HepG2 (cell line): Measurements from ENCODE around the gene CCND1. TPM values are rescaled to one million over a fixed set of nuclear protein-coding genes. Genes with fewer than 3 reads are reported as not detected.
A peak's percentile ranks its signal among the peaks of the same experiment; 100 is the strongest.

Source experiments
- ETV5 ChIP-seq: IDR thresholded peaks from 2 replicates; pipeline ENCODE4 v1.6.1; 2018; ENCODE audit warnings: missing biosample characterization, missing genetic modification reagents, inconsistent platforms, borderline replicate concordance
- GPN1 ChIP-seq: sonication (generic); formaldehyde crosslinking; IDR thresholded peaks from 2 replicates; pipeline ENCODE4 v1.5.1; 2020; ENCODE audit warnings: missing genetic modification reagents, borderline replicate concordance
- GTF2F1 ChIP-seq: fragments of 150-350 bp; IDR thresholded peaks from 2 replicates; pipeline ENCODE4 v1.6.1; 2014; ENCODE audit warnings: low read length
- HOXA9 ChIP-seq: sonication (generic); formaldehyde crosslinking; IDR thresholded peaks from 2 replicates; pipeline ENCODE4 v1.8.1; 2022; ENCODE audit warnings: missing genetic modification reagents, mild to moderate bottlenecking, moderate library complexity, borderline replicate concordance
- MED13 ChIP-seq: sonication (generic); formaldehyde crosslinking; IDR thresholded peaks from 2 replicates; pipeline ENCODE4 v1.5.0; 2020; ENCODE audit warnings: missing genetic modification reagents
- MZF1 ChIP-seq: sonication (generic); formaldehyde crosslinking; IDR thresholded peaks from 2 replicates; pipeline ENCODE4 v1.8.1; 2023; ENCODE audit warnings: mild to moderate bottlenecking, missing genetic modification reagents, borderline replicate concordance
- NBN ChIP-seq: fragments of 450-650 bp; conservative IDR thresholded peaks from 2 replicates; pipeline ENCODE4 v1.6.1; 2017
- PAX8 ChIP-seq: sonication (generic); formaldehyde crosslinking; IDR thresholded peaks from 2 replicates; pipeline ENCODE4 v1.8.0; 2022; ENCODE audit warnings: mild to moderate bottlenecking, missing genetic modification reagents, borderline replicate concordance
- RFXAP ChIP-seq: sonication (generic); formaldehyde crosslinking; IDR thresholded peaks from 2 replicates; pipeline ENCODE4 v1.4.0; 2020; ENCODE audit warnings: missing genetic modification reagents, borderline replicate concordance
- SALL2 ChIP-seq: sonication (generic); formaldehyde crosslinking; IDR thresholded peaks from 2 replicates; pipeline ENCODE4 v1.8.1; 2023; ENCODE audit warnings: mild to moderate bottlenecking, missing genetic modification reagents, inconsistent platforms
- TBP ChIP-seq: sonication (generic); formaldehyde crosslinking; IDR thresholded peaks from 2 replicates; pipeline ENCODE4 v1.5.0; 2020; ENCODE audit warnings: missing genetic modification reagents
- U2AF2 ChIP-seq: fragments of 200-400 bp; formaldehyde crosslinking; IDR thresholded peaks from 2 replicates; pipeline ENCODE4 v1.6.1; 2017; ENCODE audit warnings: low read depth, mild to moderate bottlenecking, low read length
- ZFP90 ChIP-seq: sonication (generic); formaldehyde crosslinking; IDR thresholded peaks from 2 replicates; pipeline ENCODE4 v1.8.0; 2022; ENCODE audit warnings: missing genetic modification reagents, mild to moderate bottlenecking, inconsistent platforms, borderline replicate concordance
- ZMYM4 ChIP-seq: sonication (generic); formaldehyde crosslinking; IDR thresholded peaks from 2 replicates; pipeline ENCODE4 v1.8.1; 2023; ENCODE audit warnings: mild to moderate bottlenecking, missing genetic modification reagents
- ZNF263 ChIP-seq: sonication (generic); formaldehyde crosslinking; IDR thresholded peaks from 2 replicates; pipeline ENCODE4 v1.4.0; 2020; ENCODE audit warnings: missing genetic modification reagents
- ZNF547 ChIP-seq: sonication (generic); formaldehyde crosslinking; IDR thresholded peaks from 2 replicates; pipeline ENCODE4 v1.5.1; 2020; ENCODE audit warnings: mild to moderate bottlenecking, missing genetic modification reagents
- ZNF660 ChIP-seq: sonication (generic); formaldehyde crosslinking; IDR thresholded peaks from 2 replicates; pipeline ENCODE4 v1.5.1; 2020; ENCODE audit warnings: mild to moderate bottlenecking, low read depth, missing genetic modification reagents, borderline replicate concordance
- ZNF781 ChIP-seq: sonication (generic); formaldehyde crosslinking; IDR thresholded peaks from 2 replicates; pipeline ENCODE4 v1.5.1; 2020; ENCODE audit warnings: borderline replicate concordance, mild to moderate bottlenecking, missing genetic modification reagents; ENCODE audit errors: not compliant biosample characterization
- ZSCAN12 ChIP-seq: sonication (generic); formaldehyde crosslinking; IDR thresholded peaks from 2 replicates; pipeline ENCODE4 v1.9.0; 2021; ENCODE audit warnings: mild to moderate bottlenecking, missing genetic modification reagents
- polyA plus RNA-seq, 8 experiments: library from polyadenylated mRNA; depleted of rRNA in 3 of 8; stranded (reverse) in 7 of 8; unstranded in 1 of 8; fragments of >200 nt; fragmentation: Illumina TruSeq in 4 of 8; extraction: Trizol in 4 of 8; gene quantifications; 2 replicates each; pipeline versions ENCODE4 v1.2.1 to v1.2.3, GENCODE V29; 2011 to 2016; ENCODE audit warnings: low read depth in 4 of 8, missing spikeins in 1 of 8, mixed read lengths in 1 of 8; ENCODE audit not compliant: insufficient read depth in 1 of 8
- total RNA-seq, 5 experiments: library from RNA; depleted of rRNA; stranded (reverse); fragments of >200 nt; fragmentation: Illumina TruSeq; extraction: Trizol; gene quantifications; 2 replicates each; pipeline ENCODE4 v1.2.3, GENCODE V29; 2016; ENCODE audit warnings: low read depth in 1 of 5
- TF ChIP-seq, protein P1 (sequence below): sonication (generic); formaldehyde crosslinking; IDR thresholded peaks from 2 replicates; pipeline ENCODE4 v1.5.0; 2020; ENCODE audit warnings: missing genetic modification reagents
- TF ChIP-seq, protein P2 (sequence below): sonication (generic); formaldehyde crosslinking; IDR thresholded peaks from 2 replicates; pipeline ENCODE4 v1.8.1; 2023; ENCODE audit warnings: mild to moderate bottlenecking, missing genetic modification reagents, borderline replicate concordance
- TF ChIP-seq, protein P3 (sequence below): sonication (generic); formaldehyde crosslinking; IDR thresholded peaks from 2 replicates; pipeline ENCODE4 v1.4.0; 2020; ENCODE audit warnings: missing genetic modification reagents

Gene CCND1
- total and polyA plus RNA-seq, 2 of the 13 experiments (the other 11 are each of a cell fraction or from before 2014, with no cell fraction given): 107 to 136 TPM

DNA sequence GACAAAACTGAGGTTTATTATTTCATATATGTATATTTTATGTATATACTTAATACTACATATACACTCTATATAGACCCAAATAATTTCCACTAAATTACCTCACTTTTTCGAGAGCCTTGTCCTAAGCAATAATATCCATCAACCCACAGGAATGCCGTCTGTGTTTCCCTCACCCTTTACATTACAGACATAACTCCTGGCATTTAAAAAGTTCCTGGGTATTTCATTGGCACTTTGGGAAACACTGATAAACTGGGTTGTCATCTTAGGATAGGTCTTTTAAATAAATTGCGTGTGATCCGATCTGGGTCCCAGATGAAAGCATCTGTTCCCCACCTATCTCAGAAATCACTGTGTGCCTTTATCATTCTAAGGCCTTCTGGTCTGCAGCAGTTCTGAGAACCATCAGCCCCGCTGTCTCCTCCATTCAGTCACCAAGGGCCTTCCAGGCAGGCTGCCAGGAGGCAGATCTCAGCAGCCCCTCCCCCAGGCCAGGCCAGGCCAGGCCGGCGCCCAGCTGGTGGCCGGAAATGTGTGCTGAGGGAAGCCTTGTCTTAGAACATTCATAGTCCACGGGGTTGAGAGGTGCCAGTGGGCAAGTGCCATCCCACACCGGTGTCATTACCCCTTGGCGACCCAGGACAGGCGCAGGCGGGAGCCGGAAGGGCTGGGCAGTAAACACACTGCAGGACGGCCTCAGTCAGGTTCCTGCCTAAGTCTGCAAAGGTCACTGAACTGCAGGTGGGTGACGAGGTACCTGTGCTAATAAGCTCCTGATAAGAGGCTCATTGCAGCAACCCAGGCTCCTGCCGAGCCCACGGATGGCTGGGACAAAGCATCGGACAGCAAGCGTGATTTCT, 59.6 kb downstream of the CCND1 start (continued):
- TF ChIP-seq ZFP90 (0 out of 2 replicates have a peak, but pooled peaks have one; percentile 37), MZF1 (CRISPR knock-in tag) (no peak), MED13 (CRISPR knock-in tag) (no peak), HOXA9 (CRISPR knock-in tag) (no peak), ETV5 (CRISPR knock-in tag) (peak; percentile 83), U2AF2 (no peak), ZNF660 (no peak), ZNF547 (CRISPR knock-in tag) (no peak), ZNF781 (no peak), TBP (CRISPR knock-in tag) (no peak), GPN1 (no peak), ZSCAN12 (CRISPR knock-in tag) (no peak), NBN (no peak), ZNF263 (CRISPR knock-in tag) (no peak), PAX8 (CRISPR knock-in tag) (no peak), ZMYM4 (no peak), SALL2 (CRISPR knock-in tag) (0 out of 2 replicates have a peak, but pooled peaks have one; percentile 60), RFXAP (CRISPR knock-in tag) (no peak), GTF2F1 (no peak)
- TF ChIP-seq, protein P1, sequence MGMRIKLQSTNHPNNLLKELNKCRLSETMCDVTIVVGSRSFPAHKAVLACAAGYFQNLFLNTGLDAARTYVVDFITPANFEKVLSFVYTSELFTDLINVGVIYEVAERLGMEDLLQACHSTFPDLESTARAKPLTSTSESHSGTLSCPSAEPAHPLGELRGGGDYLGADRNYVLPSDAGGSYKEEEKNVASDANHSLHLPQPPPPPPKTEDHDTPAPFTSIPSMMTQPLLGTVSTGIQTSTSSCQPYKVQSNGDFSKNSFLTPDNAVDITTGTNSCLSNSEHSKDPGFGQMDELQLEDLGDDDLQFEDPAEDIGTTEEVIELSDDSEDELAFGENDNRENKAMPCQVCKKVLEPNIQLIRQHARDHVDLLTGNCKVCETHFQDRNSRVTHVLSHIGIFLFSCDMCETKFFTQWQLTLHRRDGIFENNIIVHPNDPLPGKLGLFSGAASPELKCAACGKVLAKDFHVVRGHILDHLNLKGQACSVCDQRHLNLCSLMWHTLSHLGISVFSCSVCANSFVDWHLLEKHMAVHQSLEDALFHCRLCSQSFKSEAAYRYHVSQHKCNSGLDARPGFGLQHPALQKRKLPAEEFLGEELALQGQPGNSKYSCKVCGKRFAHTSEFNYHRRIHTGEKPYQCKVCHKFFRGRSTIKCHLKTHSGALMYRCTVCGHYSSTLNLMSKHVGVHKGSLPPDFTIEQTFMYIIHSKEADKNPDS (CRISPR knock-in tag): no peak
- TF ChIP-seq, protein P2, sequence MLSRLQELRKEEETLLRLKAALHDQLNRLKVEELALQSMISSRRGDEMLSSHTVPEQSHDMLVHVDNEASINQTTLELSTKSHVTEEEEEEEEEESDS: no peak
- TF ChIP-seq, protein P3, sequence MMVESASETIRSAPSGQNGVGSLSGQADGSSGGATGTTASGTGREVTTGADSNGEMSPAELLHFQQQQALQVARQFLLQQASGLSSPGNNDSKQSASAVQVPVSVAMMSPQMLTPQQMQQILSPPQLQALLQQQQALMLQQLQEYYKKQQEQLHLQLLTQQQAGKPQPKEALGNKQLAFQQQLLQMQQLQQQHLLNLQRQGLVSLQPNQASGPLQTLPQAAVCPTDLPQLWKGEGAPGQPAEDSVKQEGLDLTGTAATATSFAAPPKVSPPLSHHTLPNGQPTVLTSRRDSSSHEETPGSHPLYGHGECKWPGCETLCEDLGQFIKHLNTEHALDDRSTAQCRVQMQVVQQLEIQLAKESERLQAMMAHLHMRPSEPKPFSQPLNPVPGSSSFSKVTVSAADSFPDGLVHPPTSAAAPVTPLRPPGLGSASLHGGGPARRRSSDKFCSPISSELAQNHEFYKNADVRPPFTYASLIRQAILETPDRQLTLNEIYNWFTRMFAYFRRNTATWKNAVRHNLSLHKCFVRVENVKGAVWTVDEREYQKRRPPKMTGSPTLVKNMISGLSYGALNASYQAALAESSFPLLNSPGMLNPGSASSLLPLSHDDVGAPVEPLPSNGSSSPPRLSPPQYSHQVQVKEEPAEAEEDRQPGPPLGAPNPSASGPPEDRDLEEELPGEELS (CRISPR knock-in tag): peak; percentile 72
